IPS-15b (cell line): ENCODE measurements around the gene MAP2.

Experiments used
- H3K27me3 ChIP-seq: one replicate; pipeline ENCODE4 v1.6.1; 2013; ENCODE audit warnings: low read length; ENCODE audit not compliant: control insufficient read depth, insufficient read depth
- H3K36me3 ChIP-seq: one replicate; pipeline ENCODE4 v1.6.1; 2013; ENCODE audit warnings: low read length; ENCODE audit not compliant: control insufficient read depth, insufficient read depth
- H3K4me1 ChIP-seq: one replicate; pipeline ENCODE4 v1.6.1; 2013; ENCODE audit warnings: mild to moderate bottlenecking, low read length; ENCODE audit not compliant: control insufficient read depth, insufficient read depth
- H3K4me3 ChIP-seq: one replicate; pipeline ENCODE4 v1.5.1; 2013; ENCODE audit warnings: low read depth, low read length
- H3K9ac ChIP-seq: one replicate; pipeline ENCODE4 v1.6.1; 2013; ENCODE audit warnings: low read depth, mild to moderate bottlenecking, low read length
- H3K9me3 ChIP-seq: one replicate; pipeline ENCODE4 v1.6.1; 2013; ENCODE audit warnings: mild to moderate bottlenecking, low read length; ENCODE audit not compliant: control insufficient read depth, insufficient read depth

MAP2 gene

GRCh38 chr2:209523041-209523740 is 99.3 kb downstream of the MAP2 start:
- Histone ChIP-seq H3K27me3 (peaks cover 55% of the 10 kb centered on the region), H3K4me3 (no peak overlapping the region), H3K9ac (no peak overlapping the region), H3K4me1 (peaks cover 14% of the 10 kb centered on the region), H3K9me3 (no peaks in the 10 kb centered on the region), H3K36me3 (no peaks in the 10 kb centered on the region)

GRCh38 chr2:209523867-209524266 is 100.0 kb downstream of the MAP2 start:
- no peak overlapping the region for H3K4me3 ChIP-seq
- peaks cover 14% of the 10 kb centered on the region for H3K4me1 ChIP-seq
- H3K27me3 ChIP-seq: peaks cover 48% of the 10 kb centered on the region
- H3K9ac ChIP-seq: no peak overlapping the region
- H3K9me3 ChIP-seq: no peaks in the 10 kb centered on the region
- no peaks in the 10 kb centered on the region for H3K36me3 ChIP-seq

- peaks cover 5% of the 10 kb centered on the region for H3K4me1 ChIP-seq
- H3K9ac ChIP-seq: no peak overlapping the region
Observed at GRCh38 chr2:209525331-209525730, 101.5 kb downstream of the MAP2 start.

GRCh38 chr2:209525834-209526281 is 102.0 kb downstream of the MAP2 start:
- Histone ChIP-seq H3K4me1 (no peaks in the 10 kb centered on the region), H3K9ac (no peak overlapping the region), H3K36me3 (no peaks in the 10 kb centered on the region), H3K27me3 (peaks cover 36% of the 10 kb centered on the region), H3K9me3 (no peaks in the 10 kb centered on the region), H3K4me3 (no peak overlapping the region)

More at GRCh38 chr2:209525331-209525730, 101.5 kb downstream of the MAP2 start:
- Histone ChIP-seq H3K27me3 (peaks cover 42% of the 10 kb centered on the region), H3K4me3 (no peak overlapping the region), H3K36me3 (no peaks in the 10 kb centered on the region), H3K9me3 (no peaks in the 10 kb centered on the region)

- H3K9me3 ChIP-seq: no peaks in the 10 kb centered on the region
- no peak overlapping the region for H3K9ac ChIP-seq
- no peak overlapping the region for H3K4me3 ChIP-seq
- H3K27me3 ChIP-seq: peaks cover 32% of the 10 kb centered on the region
- H3K36me3 ChIP-seq: no peaks in the 10 kb centered on the region
- no peaks in the 10 kb centered on the region for H3K4me1 ChIP-seq
Observed at GRCh38 chr2:209526561-209526960, 102.7 kb downstream of the MAP2 start.

GRCh38 chr2:209529579-209529978 is 105.7 kb downstream of the MAP2 start:
- Histone ChIP-seq H3K9ac (no peak overlapping the region), H3K4me3 (no peak overlapping the region), H3K36me3 (no peaks in the 10 kb centered on the region), H3K27me3 (peaks cover 9% of the 10 kb centered on the region), H3K4me1 (no peaks in the 10 kb centered on the region), H3K9me3 (no peaks in the 10 kb centered on the region)

- H3K27me3 ChIP-seq: peaks cover 7% of the 10 kb centered on the region
- no peaks in the 10 kb centered on the region for H3K36me3 ChIP-seq
- no peak overlapping the region for H3K4me3 ChIP-seq
- H3K9ac ChIP-seq: no peak overlapping the region
- no peaks in the 10 kb centered on the region for H3K4me1 ChIP-seq
- no peaks in the 10 kb centered on the region for H3K9me3 ChIP-seq
Observed at GRCh38 chr2:209532321-209532720, 108.5 kb downstream of the MAP2 start.

- no peak overlapping the region for H3K9ac ChIP-seq
- H3K27me3 ChIP-seq: peaks cover 2% of the 10 kb centered on the region
- no peaks in the 10 kb centered on the region for H3K4me1 ChIP-seq
- H3K4me3 ChIP-seq: no peak overlapping the region
- H3K9me3 ChIP-seq: no peaks in the 10 kb centered on the region
- H3K36me3 ChIP-seq: no peaks in the 10 kb centered on the region
Observed at GRCh38 chr2:209533391-209533790, 109.5 kb downstream of the MAP2 start.

- Histone ChIP-seq H3K36me3 (no peaks in the 10 kb centered on the region), H3K9me3 (no peaks in the 10 kb centered on the region), H3K27me3 (peaks cover 2% of the 10 kb centered on the region), H3K4me3 (no peak overlapping the region), H3K4me1 (no peaks in the 10 kb centered on the region), H3K9ac (no peak overlapping the region)
Observed at GRCh38 chr2:209534228-209534627, 110.4 kb downstream of the MAP2 start.

- no peak overlapping the region for H3K4me3 ChIP-seq
- H3K36me3 ChIP-seq: no peaks in the 10 kb centered on the region
- H3K9me3 ChIP-seq: no peaks in the 10 kb centered on the region
- no peaks in the 10 kb centered on the region for H3K27me3 ChIP-seq
- H3K9ac ChIP-seq: no peak overlapping the region
- no peaks in the 10 kb centered on the region for H3K4me1 ChIP-seq
Observed at GRCh38 chr2:209536363-209536762, 112.5 kb downstream of the MAP2 start.

GRCh38 chr2:209547726-209548125 is 123.9 kb downstream of the MAP2 start:
- no peak overlapping the region for H3K4me3 ChIP-seq
- no peaks in the 10 kb centered on the region for H3K9me3 ChIP-seq
- H3K4me1 ChIP-seq: no peaks in the 10 kb centered on the region
- H3K27me3 ChIP-seq: no peaks in the 10 kb centered on the region
- H3K9ac ChIP-seq: no peak overlapping the region
- H3K36me3 ChIP-seq: no peaks in the 10 kb centered on the region

GRCh38 chr2:209549589-209549988 is 125.7 kb downstream of the MAP2 start:
- Histone ChIP-seq H3K4me3 (no peak overlapping the region), H3K27me3 (no peaks in the 10 kb centered on the region), H3K9me3 (no peaks in the 10 kb centered on the region), H3K4me1 (no peaks in the 10 kb centered on the region), H3K9ac (no peak overlapping the region), H3K36me3 (no peaks in the 10 kb centered on the region)
